PC-3 (cell line): ENCODE data around the gene NUP62. TPM values are rescaled to one million over a fixed set of nuclear protein-coding genes. Genes with fewer than 3 reads are reported as not detected.

Experiments used
- ATAC-seq: fragments of 200-7000 bp; cut with Tn5 transposase; 2 replicates; pipeline ENCODE4 v1.9.1; 2020; ENCODE audit warnings: mild to moderate bottlenecking, moderate library complexity
- BruUV-seq: library from RNA; stranded (reverse); fragments of 400-500 nt; replicated peaks from 2 replicates; lab custom pipeline; 2021; lab: Mats Ljungman, UMichigan
- CTCF ChIA-PET: fragments of 300-600 bp; sonication (Branson Sonifier 250); formaldehyde crosslinking; loops from one replicate; lab custom pipeline; 2022; ENCODE audit warnings: antibody characterized with exemption; lab: Charles Lee
- POLR2A ChIA-PET: fragments of 300-600 bp; sonication (Branson Sonifier 250); formaldehyde crosslinking; loops from one replicate; lab custom pipeline; 2022; ENCODE audit warnings: antibody characterized with exemption; ENCODE audit not compliant: unreplicated experiment; lab: Charles Lee
- DNase-seq: peaks from one replicate; pipeline ENCODE4 v3.0.0-alpha.2; 2015
- H2AFZ ChIP-seq: fragments of 300-600 bp; sonication (generic); 2 replicates; pipeline ENCODE4 v1.6.0; 2016; ENCODE audit warnings: antibody characterized with exemption, low read length
- H3F3A ChIP-seq: fragments of 300-600 bp; sonication (generic); one replicate; pipeline ENCODE4 v1.6.0; 2017; ENCODE audit warnings: antibody characterized with exemption, low read length, control low read depth, mild to moderate bottlenecking; ENCODE audit not compliant: unreplicated experiment
- H3K27ac ChIP-seq: fragments of 300-600 bp; sonication (generic); 2 replicates; pipeline ENCODE4 v1.5.1; 2016; ENCODE audit warnings: mild to moderate bottlenecking, low read length
- H3K27me3 ChIP-seq: fragments of 300-600 bp; sonication (generic); 2 replicates; pipeline ENCODE4 v1.6.1; 2016; ENCODE audit warnings: low read length, mixed read lengths
- H3K36me3 ChIP-seq: fragments of 300-600 bp; sonication (generic); 2 replicates; pipeline ENCODE4 v1.6.1; 2016; ENCODE audit warnings: low read depth, mixed run types, low read length, mixed read lengths
- H3K4me1 ChIP-seq: fragments of 300-600 bp; sonication (generic); 2 replicates; pipeline ENCODE4 v1.5.1; 2016; ENCODE audit warnings: low read length; ENCODE audit not compliant: insufficient read depth
- H3K4me2 ChIP-seq: fragments of 300-600 bp; sonication (generic); 2 replicates; pipeline ENCODE4 v1.6.0; 2016; ENCODE audit warnings: low read length
- H3K4me3 ChIP-seq: fragments of 300-600 bp; sonication (generic); 2 replicates; pipeline ENCODE4 v1.5.1; 2016; ENCODE audit warnings: mild to moderate bottlenecking, low read length, mixed read lengths
- H3K79me2 ChIP-seq: fragments of 300-600 bp; sonication (generic); 2 replicates; pipeline ENCODE4 v1.6.1; 2017; ENCODE audit warnings: low read length, mixed read lengths
- H3K9ac ChIP-seq: fragments of 300-600 bp; sonication (generic); 2 replicates; pipeline ENCODE4 v1.6.0; 2016; ENCODE audit warnings: mild to moderate bottlenecking, low read length
- H3K9me2 ChIP-seq: fragments of 300-600 bp; sonication (generic); replicated peaks from 2 replicates; pipeline ENCODE4 v1.6.1; 2016; ENCODE audit warnings: mixed run types, low read length, mixed read lengths
- H3K9me3 ChIP-seq: fragments of 300-600 bp; sonication (generic); 2 replicates; pipeline ENCODE4 v1.6.1; 2016; ENCODE audit warnings: low read length, mixed read lengths
- H4K20me1 ChIP-seq: fragments of 300-600 bp; sonication (generic); 2 replicates; pipeline ENCODE4 v1.6.1; 2016; ENCODE audit warnings: low read length, mixed read lengths
- EZH2 ChIP-seq: fragments of 300-600 bp; sonication (generic); IDR thresholded peaks from one replicate; pipeline ENCODE4 v1.6.1; 2017; ENCODE audit warnings: antibody characterized with exemption, mild to moderate bottlenecking, low read length; ENCODE audit not compliant: unreplicated experiment
- EZH2phosphoT487 ChIP-seq: fragments of 300-600 bp; sonication (generic); IDR thresholded peaks from 2 replicates; pipeline ENCODE4 v1.6.1; 2018; ENCODE audit warnings: mild to moderate bottlenecking, antibody characterized with exemption, low read length, borderline replicate concordance
- intact Hi-C: fragments of 100-400 bp; cut with micrococcal nuclease; formaldehyde crosslinking; loops from 2 replicates; pipeline ENCODE4 v1.9.0; 2023
- total RNA-seq: library from RNA; depleted of rRNA; stranded (reverse); fragments of >200 nt; gene quantifications from 2 replicates; pipeline ENCODE4 v1.2.3, GENCODE V29; 2014
- TF ChIP-seq, protein P1 (sequence below): fragments of 300-600 bp; sonication (generic); conservative IDR thresholded peaks from 2 replicates; pipeline ENCODE4 v1.5.1; 2017; ENCODE audit warnings: antibody characterized with exemption, low read depth, mild to moderate bottlenecking, low read length

Gene NUP62
- total RNA-seq, 1 experiment from 2014 or later = 129 TPM

DNA sequence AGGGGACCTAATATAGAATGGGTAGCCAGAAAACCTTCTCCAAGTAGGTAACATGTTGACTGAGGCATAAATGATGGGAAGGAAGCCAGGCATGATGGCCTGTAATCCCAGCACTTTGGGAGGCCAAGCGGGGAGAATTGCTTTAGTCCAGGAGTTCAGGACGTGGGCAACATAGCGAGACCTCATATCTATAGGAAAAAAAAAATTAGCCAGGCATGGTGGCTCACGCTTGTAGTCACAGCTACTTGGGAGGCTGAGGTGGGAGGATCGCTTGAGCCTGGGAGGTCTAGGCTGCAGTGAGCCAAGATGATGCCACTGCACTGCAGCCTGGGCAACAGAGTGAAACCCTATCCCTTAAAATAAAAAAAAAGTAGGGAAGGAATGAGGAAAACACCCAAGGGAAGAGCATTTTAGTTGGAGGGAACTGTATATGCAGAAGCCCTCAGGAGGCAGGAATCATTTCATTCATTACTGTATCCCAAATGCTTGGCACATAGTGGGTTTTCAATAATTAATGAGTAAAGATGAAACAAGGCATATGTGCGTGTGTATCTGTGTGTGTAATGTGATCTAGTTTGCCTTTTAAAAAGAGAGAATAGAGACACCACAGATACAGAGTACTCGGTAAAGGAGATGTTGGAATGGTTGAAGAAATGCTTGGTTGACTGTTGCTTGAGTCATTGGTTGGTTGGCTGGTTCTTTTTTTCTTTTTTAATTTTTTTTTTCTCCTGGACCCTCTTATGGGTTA is 2.2 kb upstream of the NUP62 start:
- DNase-seq (no peak), ATAC-seq (no peak)
- no peaks in the 10 kb centered on the region for H3K9me3 ChIP-seq
- TF ChIP-seq EZH2phosphoT487 (no peak), EZH2 (no peak)
- TF ChIP-seq, protein P1, sequence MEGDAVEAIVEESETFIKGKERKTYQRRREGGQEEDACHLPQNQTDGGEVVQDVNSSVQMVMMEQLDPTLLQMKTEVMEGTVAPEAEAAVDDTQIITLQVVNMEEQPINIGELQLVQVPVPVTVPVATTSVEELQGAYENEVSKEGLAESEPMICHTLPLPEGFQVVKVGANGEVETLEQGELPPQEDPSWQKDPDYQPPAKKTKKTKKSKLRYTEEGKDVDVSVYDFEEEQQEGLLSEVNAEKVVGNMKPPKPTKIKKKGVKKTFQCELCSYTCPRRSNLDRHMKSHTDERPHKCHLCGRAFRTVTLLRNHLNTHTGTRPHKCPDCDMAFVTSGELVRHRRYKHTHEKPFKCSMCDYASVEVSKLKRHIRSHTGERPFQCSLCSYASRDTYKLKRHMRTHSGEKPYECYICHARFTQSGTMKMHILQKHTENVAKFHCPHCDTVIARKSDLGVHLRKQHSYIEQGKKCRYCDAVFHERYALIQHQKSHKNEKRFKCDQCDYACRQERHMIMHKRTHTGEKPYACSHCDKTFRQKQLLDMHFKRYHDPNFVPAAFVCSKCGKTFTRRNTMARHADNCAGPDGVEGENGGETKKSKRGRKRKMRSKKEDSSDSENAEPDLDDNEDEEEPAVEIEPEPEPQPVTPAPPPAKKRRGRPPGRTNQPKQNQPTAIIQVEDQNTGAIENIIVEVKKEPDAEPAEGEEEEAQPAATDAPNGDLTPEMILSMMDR = no peak
- H3K9me2 ChIP-seq = no peaks in the 10 kb centered on the region
- H3K27ac ChIP-seq = peak overlapping the region; percentile 92
- H4K20me1 ChIP-seq = peaks cover 12% of the 10 kb centered on the region; the same call in 1 of the 2 replicates
- intact Hi-C loops = loop anchor here (10.0 kb wide), 1 partner anchor 93 kb away; the partner anchor contains the start of genes VRK3 and ZNF473
- H3F3A ChIP-seq = peaks cover 12% of the 10 kb centered on the region
- POLR2A ChIA-PET = interaction anchor here (0.7 kb wide), 1 partner anchor 1463 kb away, joined by 10 read pairs; no protein-coding TSS in a partner anchor
- H3K4me1 ChIP-seq = peaks cover 58% of the 10 kb centered on the region
- BruUV-seq = TSS peak; percentile 8
- CTCF ChIA-PET = no interaction called here
- peak overlapping the region; percentile 91 for H3K4me2 ChIP-seq
- H3K9ac ChIP-seq = no peak overlapping the region
- 0 out of 2 replicates have a peak overlapping the region, but pooled peaks have one; percentile 2 for H3K4me3 ChIP-seq
- peaks cover 33% of the 10 kb centered on the region for H3K36me3 ChIP-seq
- H2AFZ ChIP-seq = no peak overlapping the region
- peaks cover 50% of the 10 kb centered on the region for H3K79me2 ChIP-seq
- H3K27me3 ChIP-seq = no peaks in the 10 kb centered on the region

DNA sequence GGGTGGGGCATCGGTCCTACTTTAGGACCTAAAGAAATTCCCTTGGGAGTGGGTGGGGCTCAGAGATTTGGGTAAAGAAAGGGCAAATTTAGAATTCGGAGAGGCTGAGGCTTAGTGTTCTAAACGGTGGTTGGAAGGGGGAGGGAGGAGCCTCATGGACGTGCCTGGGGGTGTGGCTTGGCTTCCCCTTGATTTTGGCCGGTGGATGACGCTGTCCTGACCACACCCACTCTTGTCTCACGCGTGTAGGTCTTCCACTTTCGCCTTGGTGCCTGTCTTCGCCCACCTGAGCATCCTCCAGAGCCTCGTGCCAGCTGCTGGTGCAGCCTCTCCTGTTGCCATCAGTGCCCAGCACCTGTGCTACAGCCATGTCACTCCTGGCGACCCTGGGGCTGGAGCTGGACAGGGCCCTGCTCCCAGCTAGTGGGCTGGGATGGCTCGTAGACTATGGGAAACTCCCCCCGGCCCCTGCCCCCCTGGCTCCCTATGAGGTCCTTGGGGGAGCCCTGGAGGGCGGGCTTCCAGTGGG is 1.2 kb upstream of the NUP62 start:
- H2AFZ ChIP-seq = no peak overlapping the region
- peak overlapping the region; percentile 81 for H3K4me3 ChIP-seq
- H3K36me3 ChIP-seq = peaks cover 36% of the 10 kb centered on the region
- intact Hi-C loops = loop anchor here (10.0 kb wide), 1 partner anchor 94 kb away; the partner anchor contains the start of genes VRK3 and ZNF473
- no peaks in the 10 kb centered on the region for H3K9me3 ChIP-seq
- no peaks in the 10 kb centered on the region for H3K9me2 ChIP-seq
- TF ChIP-seq, protein P1 = no peak
- TF ChIP-seq EZH2 = no peak
- no peak for TF ChIP-seq EZH2phosphoT487
- ATAC-seq (no peak), DNase-seq (peak; percentile 34)
- H3K9ac ChIP-seq = no peak overlapping the region
- BruUV-seq = no TSS peak
- peaks cover 12% of the 10 kb centered on the region for H3F3A ChIP-seq
- peak overlapping the region; percentile 91 for H3K4me2 ChIP-seq
- H3K27me3 ChIP-seq = no peaks in the 10 kb centered on the region
- H3K27ac ChIP-seq = peak overlapping the region; percentile 92
- POLR2A ChIA-PET = interaction anchor here (0.6 kb wide), 1 partner anchor 20 kb away, joined by 3 read pairs; no protein-coding TSS in a partner anchor
- CTCF ChIA-PET = no interaction called here
- H3K4me1 ChIP-seq = peaks cover 59% of the 10 kb centered on the region
- H3K79me2 ChIP-seq = peaks cover 59% of the 10 kb centered on the region
- H4K20me1 ChIP-seq = peaks cover 13% of the 10 kb centered on the region; the same call in 1 of the 2 replicates
